Ammon's horn (tissue), 1 donor: ENCODE data around the gene PLD4.
A peak's percentile ranks its signal among the peaks of the same experiment; 100 is the strongest.
"Not testable (repeated sequence)": the region's sequence is repeated elsewhere in the genome, so short reads cannot be mapped to it uniquely, and the experiment has no call there.

Experiments used
- DNase-seq: peaks from one replicate; pipeline ENCODE4 v3.0.0-alpha.2; 2016; ENCODE audit warnings: low spot score

PLD4 gene

DNA sequence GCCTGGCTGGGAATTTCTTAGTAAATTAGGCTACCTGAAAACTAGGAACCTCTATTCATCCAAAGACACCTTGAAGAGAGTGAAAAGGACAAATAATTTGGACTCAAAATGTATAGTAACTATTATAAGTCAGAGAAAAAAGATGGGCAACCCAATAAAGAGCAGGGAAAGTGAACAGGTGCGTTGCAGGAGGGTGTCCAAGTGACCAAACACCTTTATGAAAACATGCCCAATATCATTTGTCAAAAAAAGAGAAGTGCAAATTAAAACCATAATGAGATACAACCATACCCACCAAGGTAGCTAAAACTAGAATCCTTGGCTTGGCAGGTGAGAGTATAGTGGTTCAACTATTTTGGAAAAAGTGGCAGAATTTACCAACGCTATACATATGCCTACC, 24.9 kb upstream of the PLD4 start:
- DNase-seq = no peak

DNA sequence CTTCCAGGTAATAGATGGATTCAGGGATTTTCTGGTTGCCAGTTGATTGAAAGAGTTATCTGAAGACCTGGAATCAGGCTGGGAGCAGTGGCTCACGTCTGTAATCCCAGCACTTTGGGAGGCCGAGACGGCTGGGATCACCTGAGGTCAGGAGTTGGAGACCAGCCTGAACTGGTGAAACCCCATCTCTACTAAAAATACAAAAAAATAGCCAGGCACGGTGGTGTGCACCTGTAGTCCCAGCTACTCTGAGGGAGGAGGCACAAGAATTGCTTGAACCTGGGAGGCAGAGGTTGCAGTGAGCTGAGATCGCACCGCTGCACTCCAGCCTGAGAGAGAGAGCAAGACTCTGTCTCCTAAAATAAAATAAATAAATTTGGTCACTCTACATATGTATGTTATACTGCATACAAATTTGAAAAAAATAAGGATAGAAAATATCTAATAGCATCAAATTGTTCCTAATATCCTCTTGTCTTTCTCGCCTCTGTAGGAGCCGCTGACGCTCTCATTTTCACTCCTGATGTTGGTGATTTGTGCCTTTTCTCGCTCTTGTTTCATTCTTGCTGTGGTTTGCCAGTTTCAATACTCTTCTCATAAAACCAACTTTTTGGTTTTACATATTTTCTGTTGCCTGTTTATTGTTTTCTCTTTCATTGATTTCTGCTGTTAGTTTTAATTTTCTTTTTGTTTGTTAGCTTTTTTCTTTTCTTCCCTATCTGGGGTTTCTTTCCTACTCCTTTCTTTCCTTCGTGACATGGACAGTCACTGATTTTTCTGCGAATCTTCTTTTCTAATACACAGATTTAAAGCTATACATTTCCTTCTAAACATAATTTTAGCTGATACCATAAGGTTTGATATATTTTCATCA, 23.8 kb upstream of the PLD4 start:
- DNase-seq = no peak

DNA sequence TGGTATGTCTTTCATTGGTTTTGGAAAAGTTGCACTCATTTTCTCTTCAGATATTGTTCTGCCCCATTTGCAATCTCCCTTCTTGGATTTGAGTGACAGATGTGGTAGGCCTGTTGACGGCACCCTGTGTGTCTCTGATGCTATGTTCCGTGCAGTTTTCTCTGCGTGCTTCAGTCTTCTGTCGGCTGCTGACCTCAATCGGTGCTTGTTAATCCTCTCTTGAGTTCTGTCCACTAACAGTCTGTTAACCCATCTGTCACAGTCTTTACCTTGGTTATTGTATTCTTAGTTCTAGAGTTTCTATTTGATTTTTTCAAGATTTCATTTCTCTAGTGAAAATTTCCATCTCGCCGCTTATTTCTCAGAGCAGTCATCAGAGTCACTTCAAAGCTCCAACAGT, 20.7 kb upstream of the PLD4 start:
- DNase-seq = no peak

DNA sequence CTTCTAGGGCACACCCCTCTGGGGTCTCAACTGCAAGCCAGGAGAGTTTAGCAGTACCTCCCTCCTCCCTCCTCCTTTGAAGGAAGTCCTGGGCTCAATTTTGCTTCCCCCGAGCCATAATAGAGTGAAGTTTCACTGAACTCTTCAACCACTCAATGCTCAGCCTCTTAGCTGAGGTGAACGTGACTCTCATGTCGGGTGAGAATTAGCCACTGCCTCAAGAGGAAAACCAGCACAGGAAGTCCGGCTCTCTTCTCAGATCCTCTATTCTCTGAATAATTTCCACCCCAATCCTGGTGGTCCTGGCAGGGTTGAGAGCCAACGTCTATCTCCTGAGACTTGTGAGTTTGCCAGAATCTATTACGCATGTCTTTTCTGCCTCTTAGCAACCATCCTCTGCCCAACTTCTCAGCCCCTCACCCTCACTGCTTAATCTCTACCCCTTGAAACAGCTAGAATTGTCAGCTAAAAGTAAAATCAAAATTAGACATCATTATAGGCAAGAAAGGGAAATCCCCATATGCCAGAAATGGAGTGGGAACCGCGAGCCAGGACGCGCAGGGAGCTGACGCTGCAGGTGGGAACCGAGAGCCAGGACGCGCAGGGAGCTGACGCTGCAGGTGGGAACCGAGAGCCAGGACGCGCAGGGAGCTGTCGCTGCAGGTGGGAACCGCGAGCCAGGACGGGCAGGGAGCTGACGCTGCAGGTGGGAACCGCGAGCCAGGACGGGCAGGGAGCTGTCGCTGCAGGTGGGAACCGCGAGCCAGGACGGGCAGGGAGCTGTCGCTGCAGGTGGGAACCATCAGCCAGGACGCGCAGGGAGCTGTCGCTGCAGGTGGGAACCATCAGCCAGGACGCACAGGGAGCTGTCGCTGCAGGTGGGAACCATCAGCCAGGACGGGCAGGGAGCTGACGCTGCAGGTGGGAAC, 19.8 kb upstream of the PLD4 start:
- DNase-seq = not testable (repeated sequence)

DNA sequence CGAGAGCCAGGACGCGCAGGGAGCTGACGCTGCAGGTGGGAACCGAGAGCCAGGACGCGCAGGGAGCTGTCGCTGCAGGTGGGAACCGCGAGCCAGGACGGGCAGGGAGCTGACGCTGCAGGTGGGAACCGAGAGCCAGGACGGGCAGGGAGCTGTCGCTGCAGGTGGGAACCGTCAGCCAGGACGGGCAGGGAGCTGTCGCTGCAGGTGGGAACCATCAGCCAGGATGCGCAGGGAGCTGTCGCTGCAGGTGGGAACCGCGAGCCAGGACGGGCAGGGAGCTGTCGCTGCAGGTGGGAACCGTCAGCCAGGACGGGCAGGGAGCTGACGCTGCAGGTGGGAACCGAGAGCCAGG, 19.1 kb upstream of the PLD4 start:
- DNase-seq = not testable (repeated sequence)

DNA sequence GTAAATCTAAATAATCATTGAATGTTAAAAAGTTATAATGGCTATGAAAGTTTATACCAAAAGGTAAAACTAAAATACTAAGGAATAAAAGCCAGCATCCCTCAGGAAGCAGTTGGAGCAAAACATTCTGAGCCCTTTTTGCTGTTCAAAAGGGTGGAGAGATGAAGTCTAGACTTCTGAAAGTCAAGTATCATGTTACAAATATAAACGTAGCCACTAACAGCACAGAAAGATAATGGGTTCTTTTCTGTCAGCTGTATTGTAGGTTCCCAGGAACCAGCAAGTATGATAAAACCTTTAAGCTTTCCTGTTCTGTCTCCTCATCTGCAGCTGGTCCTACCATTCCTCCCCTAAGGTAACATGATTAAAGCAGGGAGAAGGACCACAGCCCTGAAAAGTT, 16.4 kb upstream of the PLD4 start:
- no peak for DNase-seq

DNA sequence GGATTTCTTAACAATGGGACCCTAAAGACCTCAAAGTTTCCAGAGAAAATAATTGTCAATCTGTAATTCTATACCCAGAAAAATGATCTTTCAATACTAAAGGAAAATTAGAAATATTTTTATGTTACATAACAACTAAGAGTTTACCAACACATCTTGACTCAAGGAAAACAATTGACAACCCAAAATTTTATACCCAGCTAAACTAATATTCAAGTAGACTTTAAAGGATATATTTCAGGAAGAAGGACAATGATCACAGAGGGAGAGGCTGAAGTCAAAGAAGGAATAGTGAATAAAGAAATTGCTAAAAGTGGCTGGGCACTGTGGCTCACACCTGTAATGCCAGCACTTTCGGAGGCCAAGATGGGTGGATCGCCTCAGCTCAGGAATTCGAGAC, 12.6 kb upstream of the PLD4 start:
- DNase-seq = no peak

DNA sequence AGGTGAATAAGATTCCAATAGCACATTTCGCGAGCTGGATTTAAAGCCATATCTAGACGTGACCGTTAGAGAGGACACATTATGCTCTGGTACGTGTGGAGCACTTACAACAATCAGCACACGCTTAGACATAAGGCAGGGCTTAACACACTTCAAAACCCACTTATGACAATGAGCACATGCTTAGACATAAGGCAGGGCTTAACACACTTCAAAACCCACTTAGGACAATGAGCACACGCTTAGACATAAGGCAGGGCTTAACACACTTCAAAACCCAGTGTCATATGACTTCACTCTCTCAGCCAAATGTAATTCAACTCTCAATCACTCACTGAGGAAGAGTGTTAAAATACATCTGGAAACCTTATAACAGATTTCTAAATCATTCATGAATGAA, 11.2 kb upstream of the PLD4 start:
- DNase-seq = no peak

DNA sequence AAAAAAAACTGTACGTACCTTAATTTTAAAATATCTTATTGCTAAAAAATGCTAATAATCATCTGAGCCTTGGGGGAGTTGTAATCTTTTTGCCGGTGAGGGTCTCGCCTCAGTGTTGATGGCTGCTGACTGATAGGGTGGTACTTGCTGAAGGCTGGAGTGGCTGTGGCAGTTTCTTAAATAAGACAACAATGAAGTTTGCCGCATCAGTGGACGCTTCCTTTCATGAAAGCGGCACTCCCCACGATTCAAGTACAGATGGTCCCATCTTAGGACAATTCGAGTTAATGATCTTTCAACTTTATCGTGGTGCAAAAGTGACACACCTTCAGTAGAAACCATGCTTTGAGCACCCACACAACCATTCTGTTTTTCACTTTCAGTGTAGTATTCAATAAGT, 7.6 kb upstream of the PLD4 start:
- DNase-seq = no peak

DNA sequence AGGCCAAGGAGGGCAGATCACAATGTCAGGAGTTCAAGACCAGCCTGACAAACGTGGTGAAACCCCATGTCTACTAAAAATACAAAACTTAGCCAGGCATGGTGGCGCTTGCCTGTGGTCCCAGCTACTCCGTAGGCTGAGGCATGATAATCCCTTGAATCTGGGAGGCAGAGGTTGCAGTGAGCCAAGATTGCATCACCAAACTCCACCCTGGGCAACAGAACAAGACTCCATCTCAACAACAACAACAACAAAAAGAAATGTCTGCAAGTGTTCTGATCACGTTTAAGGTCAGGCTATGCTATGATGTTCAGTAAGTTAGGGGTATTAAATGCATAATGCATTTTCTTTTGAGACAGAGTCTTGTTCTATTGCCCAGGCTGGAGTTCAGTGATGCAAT, 6.7 kb upstream of the PLD4 start:
- DNase-seq = no peak

DNA sequence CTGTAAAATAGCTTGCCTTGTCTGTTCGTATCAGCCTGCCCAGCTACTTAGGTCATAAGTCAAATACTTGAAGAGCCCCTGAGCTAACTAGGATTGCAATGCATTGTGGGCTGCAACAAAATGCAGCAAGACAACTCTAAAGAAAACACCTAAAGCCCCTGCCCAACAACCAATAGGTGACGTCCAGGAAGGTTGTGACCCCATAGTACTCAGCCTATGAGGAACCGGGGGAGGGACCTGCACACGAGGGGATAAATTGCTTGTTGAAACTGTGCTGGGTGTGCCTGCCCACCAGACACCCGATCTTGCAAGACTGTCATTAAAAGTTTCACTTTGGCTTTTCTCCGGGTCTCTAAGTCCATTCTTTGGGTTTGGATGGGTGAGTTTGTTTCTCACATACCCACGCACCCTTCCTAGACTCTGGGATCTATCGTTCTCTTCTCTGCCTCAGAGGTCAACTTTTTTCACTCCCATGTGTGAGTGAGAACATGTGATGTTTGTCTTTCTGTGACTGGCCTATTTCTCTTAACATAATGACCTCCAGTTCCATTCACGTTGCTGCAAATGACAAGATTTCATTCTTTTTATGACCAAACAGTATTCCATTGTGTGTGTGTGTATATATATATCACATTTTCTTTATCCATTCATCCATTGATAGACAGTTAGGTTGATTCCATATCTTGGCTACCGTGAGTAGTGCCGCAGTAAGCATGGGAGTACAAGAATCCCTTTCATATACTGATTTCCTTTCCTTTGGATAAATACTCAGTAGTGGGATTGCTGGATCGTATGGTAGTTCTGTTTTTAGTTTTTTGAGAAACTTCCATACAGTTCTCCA, 5.3 kb upstream of the PLD4 start:
- DNase-seq = not testable (repeated sequence)

DNA sequence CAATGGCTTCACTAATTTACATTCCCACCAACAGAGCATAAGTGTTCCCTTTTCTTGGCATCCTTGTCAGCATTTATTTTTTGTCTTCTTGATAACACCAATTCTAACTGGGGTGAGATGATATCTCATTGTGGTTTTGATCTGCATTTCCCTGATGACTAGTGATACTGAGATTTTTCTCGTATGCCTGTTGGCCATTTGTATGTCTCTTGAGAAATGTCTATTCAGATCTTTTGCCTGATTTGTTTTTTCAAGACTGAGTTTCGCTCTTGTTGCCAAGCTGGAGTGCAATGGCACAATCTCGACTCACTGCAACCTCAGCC, 4.7 kb upstream of the PLD4 start:
- no peak for DNase-seq

DNA sequence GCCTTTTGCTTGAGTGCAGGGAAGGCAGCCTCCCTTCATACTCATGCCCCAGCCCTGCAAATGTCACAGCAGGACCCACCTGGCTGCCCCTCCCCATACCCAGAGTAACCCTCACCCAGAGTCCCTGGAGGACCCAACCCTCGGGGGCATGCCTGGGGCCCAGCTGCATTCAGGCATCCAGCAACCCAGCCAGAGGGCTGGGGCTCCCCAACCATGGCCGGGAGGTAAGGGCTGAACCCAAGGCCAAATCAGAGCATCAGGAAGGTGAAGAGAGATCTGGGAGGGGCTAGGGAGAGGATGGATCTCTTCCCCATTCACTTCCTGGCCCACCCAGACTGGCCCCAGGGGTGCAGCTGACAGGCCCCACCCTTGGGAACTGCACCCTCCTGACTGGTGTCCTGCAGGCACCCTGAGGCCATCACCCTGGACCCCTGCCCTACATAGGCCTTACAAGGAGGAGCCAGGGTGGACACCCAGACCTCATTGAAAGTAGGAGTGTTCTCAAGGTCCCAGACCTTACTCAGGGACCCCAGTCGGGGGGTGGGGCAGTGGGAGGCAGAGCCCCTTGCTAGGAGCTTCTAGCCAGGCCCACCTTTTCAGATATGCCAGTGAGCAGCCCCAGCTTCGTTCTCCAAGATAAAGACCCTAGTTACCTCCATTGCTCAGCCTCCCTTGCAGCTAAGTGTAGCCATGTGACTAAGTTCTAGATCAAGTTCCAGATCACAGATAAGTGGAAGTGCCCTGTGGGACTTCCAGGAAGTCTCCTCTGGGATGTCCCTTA, 849 bp upstream of the PLD4 start:
- DNase-seq = no peak

DNA sequence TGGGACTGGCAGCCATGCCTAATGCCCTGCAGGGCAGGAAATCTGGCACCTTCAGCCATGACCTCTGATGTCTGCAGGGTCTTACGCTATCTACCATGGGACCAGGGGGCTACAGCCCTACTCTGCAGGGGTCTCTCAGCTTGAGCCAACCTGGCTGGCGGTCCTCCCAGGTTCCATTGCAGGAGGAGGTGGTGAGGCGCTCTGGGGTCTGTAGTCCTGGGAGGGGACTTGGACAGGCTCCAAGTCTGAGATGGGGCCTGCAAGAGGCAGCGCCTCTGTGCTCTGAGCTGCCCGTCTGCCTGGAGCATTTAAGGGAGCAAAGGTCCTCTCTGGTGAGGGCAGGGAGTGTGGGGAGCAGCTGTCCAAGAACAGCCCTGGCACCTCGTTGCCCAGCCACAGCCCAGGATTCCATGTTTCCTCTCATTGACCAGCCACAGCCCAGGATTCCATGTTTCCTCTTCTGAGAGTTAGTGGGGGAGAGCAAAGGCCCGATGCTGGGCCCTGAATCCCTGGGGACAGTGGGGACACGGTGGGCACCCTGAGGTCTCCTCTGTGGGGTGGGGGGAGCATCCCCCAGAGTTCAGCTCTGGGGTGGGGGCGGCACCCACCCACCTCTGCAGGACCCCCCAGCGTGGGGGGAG, 655 bp downstream of the PLD4 start:
- DNase-seq = no peak

DNA sequence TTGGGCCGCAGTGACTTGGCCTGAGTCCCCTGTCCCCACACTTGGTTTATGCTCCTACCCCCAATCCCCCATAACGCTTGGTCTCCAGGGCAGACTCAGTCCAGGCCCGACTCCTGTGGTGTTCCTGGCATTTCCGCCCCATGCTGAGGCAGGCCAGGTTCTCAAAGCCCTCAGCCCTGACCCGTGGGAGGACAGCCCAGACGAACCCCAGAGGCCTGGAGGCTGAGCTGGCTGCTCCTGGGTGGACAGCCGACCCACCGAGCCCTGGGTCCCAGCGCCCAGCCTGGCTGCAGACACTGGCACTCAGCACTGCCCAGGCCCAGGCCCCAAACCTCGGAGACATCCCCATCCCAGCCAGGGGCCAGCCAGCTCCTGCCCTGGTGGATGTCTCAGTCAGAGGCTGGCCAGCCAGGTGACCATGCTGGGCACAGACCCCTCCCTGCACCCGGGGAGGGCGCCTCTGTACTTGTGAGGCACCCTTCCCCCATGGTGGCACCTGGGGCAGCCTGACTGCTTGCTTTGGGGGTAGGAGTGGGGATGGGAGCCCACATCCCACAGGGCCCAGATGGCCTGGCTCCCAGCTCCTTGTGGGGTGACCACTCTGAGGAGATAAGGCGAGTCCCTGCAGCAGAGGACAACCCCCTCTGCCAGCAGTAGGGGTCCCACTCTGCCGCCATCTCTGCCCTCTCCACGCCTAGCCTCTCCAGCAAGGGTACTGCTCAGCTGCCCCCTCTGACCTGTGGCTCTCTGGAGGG, 1.4 kb downstream of the PLD4 start:
- no peak for DNase-seq

DNA sequence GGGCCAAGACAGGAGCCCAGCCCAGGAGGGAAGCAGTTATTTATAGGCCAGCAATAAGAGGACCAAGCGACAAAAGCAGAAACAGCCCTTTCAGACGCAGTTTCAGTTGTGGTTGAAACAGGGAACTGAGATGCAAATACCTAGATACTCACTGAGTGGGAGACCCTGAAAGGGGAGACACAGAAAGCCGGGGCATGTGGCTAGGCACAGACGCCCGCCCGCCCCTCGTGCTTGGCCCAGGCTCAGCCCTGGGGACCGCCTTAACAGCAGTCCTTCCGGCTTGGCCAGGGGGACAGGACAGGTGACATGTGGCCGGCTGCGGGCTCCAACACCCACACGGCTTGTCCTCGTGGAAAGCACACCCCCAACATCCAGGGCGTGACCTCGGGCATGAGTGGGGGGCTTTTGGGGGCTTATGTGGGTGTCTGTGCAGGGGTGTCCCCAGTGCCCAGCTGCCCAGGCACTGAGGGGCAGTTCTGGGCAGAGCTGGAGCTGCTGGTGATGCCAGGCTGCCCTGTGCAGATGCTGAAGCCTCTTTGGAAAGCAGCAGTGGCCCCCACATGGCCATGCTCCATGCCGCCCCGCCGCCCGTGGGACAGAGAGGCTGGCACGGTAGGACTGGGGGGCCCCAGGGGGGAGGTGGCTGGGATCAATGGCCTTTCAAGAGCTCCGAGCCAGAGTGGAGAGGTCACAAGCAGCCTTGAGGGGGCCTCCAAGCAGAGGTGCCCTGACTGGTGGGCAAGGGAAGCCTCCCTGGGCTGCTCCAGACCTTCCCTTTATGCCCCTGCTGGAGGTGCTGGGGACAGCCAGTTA, 2.1 kb downstream of the PLD4 start:
- peak; percentile 52 for DNase-seq

DNA sequence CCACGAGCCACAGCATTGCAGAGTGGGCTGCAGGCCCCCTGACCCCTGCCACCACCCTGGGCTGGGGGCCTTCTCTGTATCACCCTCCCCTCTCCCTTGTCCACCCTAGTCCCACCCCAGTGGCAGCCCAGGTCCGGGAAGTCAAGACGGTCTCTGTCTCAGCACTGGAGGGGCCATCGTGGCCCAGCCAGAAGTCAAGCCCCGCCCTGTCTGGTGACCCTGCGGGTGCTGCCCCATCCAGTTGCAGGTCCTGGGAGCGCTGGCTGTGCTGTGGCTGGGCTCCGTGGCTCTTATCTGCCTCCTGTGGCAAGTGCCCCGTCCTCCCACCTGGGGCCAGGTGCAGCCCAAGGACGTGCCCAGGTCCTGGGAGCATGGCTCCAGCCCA, 2.7 kb downstream of the PLD4 start:
- DNase-seq = no peak

DNA sequence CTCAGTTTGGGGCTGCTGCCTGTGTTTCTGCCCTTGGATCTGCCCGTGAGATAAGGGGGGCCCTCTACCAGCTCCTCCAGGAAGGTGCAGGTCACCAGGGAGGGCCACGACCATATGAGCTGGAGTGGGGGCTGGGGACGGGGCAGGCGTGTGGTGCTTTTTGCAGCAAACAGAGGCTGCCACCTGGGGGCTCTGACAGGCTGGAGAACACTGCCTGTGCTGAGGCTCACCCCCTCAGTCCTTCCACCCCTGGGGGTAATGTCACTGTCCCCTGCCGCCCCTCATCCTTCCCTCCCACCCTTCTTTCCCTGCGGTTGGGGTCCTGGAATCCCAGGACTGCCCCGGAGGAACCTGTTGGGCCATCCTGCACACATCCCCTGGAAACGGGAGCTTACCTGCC, 3.2 kb downstream of the PLD4 start:
- DNase-seq = no peak

DNA sequence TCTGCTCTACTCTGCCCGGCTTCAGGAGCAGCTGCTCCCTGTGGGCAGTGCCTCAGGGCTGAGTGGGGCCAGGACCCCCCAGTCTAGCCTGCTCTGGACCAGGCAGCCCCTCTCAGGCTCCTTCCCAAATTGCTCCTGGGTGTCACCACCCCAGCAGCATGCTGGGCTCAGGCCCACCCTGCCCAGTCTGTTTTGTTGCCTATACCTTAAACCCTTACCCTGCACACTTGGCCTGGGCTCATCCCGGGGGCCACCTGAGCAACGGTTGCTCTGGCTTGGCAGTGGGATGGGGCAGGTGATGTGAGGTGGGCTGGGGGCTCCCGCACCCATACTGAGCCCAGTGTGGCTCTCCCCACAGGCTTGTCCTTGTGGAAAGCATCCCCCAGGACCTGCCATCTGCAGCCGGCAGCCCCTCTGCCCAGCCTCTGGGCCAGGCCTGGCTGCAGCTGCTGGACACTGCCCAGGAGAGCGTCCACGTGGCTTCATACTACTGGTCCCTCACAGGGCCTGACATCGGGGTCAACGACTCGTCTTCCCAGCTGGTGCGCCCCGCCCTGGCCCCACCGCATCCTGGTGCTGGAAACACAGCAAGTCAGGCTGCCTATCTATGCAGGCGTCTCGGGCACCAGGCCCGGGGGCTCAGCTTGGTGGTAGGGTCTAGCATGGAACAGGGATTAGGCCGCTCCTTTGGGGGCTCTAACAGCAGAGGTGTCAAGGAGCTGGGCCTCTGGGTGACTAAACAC, 3.9 kb downstream of the PLD4 start:
- no peak for DNase-seq
